ENCODE measurements around the gene ADISSP. TPM values are rescaled to one million over a fixed set of nuclear protein-coding genes. Genes with fewer than 3 reads are reported as not detected.

ADISSP gene
- total and polyA plus RNA-seq, 11 donors = 7.8 to 22.2 (median 13.7) TPM

DNA sequence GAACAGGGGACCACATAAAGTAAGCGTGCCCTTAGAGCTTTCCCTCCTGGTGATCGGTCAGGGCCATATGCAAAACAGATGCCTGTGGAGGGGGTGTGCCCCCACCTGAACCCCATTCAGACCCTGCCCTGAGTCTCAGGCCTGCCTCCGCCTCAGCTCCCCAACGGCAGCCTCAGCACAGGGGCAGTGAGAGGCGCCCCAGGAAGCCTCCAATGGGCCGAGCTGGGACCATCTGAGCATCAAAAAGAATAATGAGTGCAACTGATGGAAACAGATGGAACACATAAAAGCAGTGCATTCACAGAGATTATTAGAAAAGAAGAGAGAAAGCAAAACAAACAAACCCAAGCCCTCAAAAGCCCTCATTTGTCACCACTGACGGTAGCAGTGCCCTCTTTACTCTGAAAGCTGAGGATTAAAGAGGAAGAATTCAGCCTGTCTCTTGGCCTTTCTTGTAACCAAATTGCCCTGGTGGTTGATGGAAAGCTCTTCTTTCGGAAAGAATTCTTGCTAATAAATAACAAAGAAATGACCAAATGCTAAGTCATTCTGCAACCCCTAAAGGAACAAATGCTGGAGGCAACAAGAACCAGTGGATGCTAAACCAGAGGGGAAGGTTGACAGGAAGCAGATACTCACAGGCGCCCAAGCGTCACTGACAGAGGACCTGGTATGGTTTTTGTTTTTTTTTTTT is 6.8 kb downstream of the ADISSP start:
- 79 to 87% (median 82%) methylated on average over 10 of the region's 10 CpGs for WGBS, 4 donors
- H3K27ac ChIP-seq = peak overlapping the region in 1 of 12 donors; percentile 14

DNA sequence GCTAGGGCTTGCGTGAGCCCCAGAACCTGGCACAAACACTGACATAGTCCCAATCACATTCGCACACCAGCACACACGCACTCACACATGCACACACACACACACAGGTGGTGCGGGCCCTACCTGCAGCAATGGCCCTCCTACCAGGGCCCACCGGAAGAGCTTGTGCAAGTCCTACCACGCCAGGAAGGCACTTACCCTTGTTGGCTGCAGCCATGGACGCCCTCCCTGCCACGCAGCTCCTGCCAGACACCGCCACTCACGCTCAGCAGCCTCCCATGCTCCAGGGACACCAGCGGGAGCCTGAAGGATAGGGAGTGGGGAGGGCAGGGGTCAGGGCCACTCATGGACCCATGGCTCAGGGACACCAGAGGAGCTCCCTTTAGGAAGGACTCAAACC is 7.7 kb downstream of the ADISSP start:
- DNase-seq (no peak), ATAC-seq (no peak)
- Histone ChIP-seq H3K9me3 (no peaks in the 10 kb centered on the region), H3K4me1 (peaks cover 0 to 26% (median 3%) of the 10 kb centered on the region in 12 donors), H3K27me3 (no peaks in the 10 kb centered on the region), H3K27ac (peak overlapping the region in 4 of 12 donors; percentile 8 to 67 (median 56)), H3K36me3 (peaks cover 0 to 22% (median 0%) of the 10 kb centered on the region in 9 donors), H3K4me3 (no peak overlapping the region)
- 87 to 93% (median 89%) methylated on average over 11 of the region's 11 CpGs for WGBS, 4 donors
- TF ChIP-seq POLR2A (IDR thresholded peaks at IDR 0.05) = no peak
- TF ChIP-seq, protein P1, sequence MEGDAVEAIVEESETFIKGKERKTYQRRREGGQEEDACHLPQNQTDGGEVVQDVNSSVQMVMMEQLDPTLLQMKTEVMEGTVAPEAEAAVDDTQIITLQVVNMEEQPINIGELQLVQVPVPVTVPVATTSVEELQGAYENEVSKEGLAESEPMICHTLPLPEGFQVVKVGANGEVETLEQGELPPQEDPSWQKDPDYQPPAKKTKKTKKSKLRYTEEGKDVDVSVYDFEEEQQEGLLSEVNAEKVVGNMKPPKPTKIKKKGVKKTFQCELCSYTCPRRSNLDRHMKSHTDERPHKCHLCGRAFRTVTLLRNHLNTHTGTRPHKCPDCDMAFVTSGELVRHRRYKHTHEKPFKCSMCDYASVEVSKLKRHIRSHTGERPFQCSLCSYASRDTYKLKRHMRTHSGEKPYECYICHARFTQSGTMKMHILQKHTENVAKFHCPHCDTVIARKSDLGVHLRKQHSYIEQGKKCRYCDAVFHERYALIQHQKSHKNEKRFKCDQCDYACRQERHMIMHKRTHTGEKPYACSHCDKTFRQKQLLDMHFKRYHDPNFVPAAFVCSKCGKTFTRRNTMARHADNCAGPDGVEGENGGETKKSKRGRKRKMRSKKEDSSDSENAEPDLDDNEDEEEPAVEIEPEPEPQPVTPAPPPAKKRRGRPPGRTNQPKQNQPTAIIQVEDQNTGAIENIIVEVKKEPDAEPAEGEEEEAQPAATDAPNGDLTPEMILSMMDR (IDR thresholded peaks at IDR 0.05) = no peak
- intact Hi-C loops (cut with DNase I) = no loop called here

More for the DNA sequence above, 6.8 kb downstream of the ADISSP start:
- DNase-seq = no peak
- TF ChIP-seq, protein P1 (IDR thresholded peaks at IDR 0.05) = no peak
- TF ChIP-seq POLR2A (IDR thresholded peaks at IDR 0.05) = no peak
- ATAC-seq = no peak
- no peak overlapping the region for H3K4me3 ChIP-seq
- H3K4me1 ChIP-seq = peaks cover 0 to 33% (median 4%) of the 10 kb centered on the region in 12 donors
- no peaks in the 10 kb centered on the region for H3K27me3 ChIP-seq
- peaks cover 0 to 13% (median 0%) of the 10 kb centered on the region in 9 donors for H3K36me3 ChIP-seq
- intact Hi-C loops (cut with DNase I) = no loop called here
- H3K9me3 ChIP-seq = no peaks in the 10 kb centered on the region

DNA sequence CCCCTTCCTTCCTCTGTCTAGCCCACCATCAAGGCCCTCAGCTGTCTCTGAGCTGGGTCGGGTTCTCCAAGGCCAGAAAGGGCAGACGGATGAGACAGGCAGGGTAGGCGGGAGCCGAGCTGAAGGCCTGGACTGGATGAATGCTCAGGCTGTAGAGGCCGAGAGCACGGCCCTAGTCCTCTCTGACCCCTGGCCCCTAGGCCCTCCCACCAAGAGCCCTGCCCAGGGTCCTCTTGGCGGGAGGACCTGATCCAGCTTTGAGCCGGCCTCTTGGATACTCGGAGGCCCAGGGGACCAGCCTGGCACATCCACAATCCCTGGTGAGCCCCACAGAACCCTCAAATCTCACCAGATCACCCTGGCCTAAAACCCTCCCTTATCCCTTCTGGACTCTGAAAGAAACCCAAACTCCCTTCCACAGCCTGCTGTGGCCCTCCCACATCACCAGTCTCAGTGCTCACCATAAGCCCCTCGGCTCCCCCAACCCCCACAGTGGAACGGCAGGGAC is 8.2 kb downstream of the ADISSP start:
- H3K36me3 ChIP-seq = peaks cover 0 to 24% (median 0%) of the 10 kb centered on the region in 9 donors
- no peaks in the 10 kb centered on the region for H3K9me3 ChIP-seq
- no peak overlapping the region for H3K4me3 ChIP-seq
- TF ChIP-seq POLR2A (IDR thresholded peaks at IDR 0.05) = no peak
- TF ChIP-seq, protein P1 (IDR thresholded peaks at IDR 0.05) = no peak
- peak overlapping the region in 10 of 12 donors; percentile 8 to 78 (median 58) for H3K27ac ChIP-seq
- ATAC-seq (peak in 1 of 4 donors; percentile 13), DNase-seq (no peak)
- intact Hi-C loops (cut with DNase I) = no loop called here
- 81 to 86% (median 83%) methylated on average over 8 to 11 of the region's 11 CpGs for WGBS, 4 donors
- H3K27me3 ChIP-seq = no peaks in the 10 kb centered on the region
- peaks cover 0 to 23% (median 3%) of the 10 kb centered on the region in 12 donors for H3K4me1 ChIP-seq

DNA sequence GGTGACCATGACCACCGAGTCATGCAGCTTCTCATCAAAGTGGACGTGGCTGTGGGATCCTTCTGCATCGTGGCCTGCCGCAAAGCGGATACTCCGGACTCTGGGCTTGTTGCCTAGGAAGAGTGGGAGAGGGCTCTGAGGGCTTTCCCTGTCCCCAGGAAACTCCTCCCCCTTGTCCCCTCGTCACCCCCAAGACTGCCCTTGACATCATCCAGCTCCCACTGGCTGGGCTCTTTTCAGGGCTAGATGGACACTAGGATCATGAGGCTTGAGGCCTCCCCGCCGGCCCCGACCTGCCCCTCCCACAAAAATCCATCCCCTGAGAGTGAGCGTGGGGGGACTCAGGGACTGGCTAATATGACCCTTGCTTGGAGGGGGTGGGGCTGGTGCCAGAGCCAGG is 9.0 kb downstream of the ADISSP start:
- no peak overlapping the region for H3K4me3 ChIP-seq
- H3K27ac ChIP-seq = peak overlapping the region in 11 of 12 donors; percentile 35 to 78 (median 60)
- H3K9me3 ChIP-seq = no peaks in the 10 kb centered on the region
- no peak for TF ChIP-seq POLR2A (IDR thresholded peaks at IDR 0.05)
- TF ChIP-seq, protein P1 (IDR thresholded peaks at IDR 0.05) = no peak
- ATAC-seq = peak in 2 of 4 donors; percentile 43 to 50
- intact Hi-C loops (cut with DNase I) = no loop called here
- H3K4me1 ChIP-seq = peaks cover 0 to 24% (median 4%) of the 10 kb centered on the region in 12 donors
- no peaks in the 10 kb centered on the region for H3K27me3 ChIP-seq
- DNase-seq = peak in 3 of 5 donors; percentile 55 to 60 (median 59)
- WGBS, 4 donors = 40 to 62% (median 54%) methylated on average over 1 to 11 of the region's 11 CpGs; no CpG with 5 or more reads in 1 of the 4 donors
- peaks cover 0 to 24% (median 0%) of the 10 kb centered on the region in 9 donors for H3K36me3 ChIP-seq

All from heart left ventricle (tissue), 16 donors.